Measurements from ENCODE around the gene GCHFR.

The GCHFR gene

GRCh38 chr15:40763801-40764628 lies at the start of gene GCHFR:
TSS of gene GCHFR (plus strand) at chr15:40764068. CDS start at chr15:40764181, 113 bp downstream.
- DNase-seq (ENCODE audit: low spot score in 2 of 2) = peak; percentile 59 to 84
- no peaks in the 10 kb centered on the region for H3K9me3 Mint-ChIP-seq
- H3K4me3 Mint-ChIP-seq = peak within 1 kb of the TSS; percentile 84
- peaks cover 40% of the 10 kb centered on the region for H3K4me1 Mint-ChIP-seq
- H3K27ac Mint-ChIP-seq = peak within 1 kb of the TSS; percentile 56
- peaks cover 44% of the 10 kb centered on the region for H3K36me3 Mint-ChIP-seq
- peak; percentile 73 for ATAC-seq

- DNase-seq (ENCODE audit: low spot score in 2 of 2) (no peak), ATAC-seq (no peak)
- Mint-ChIP-seq H3K36me3 (peaks cover 88% of the 10 kb centered on the region), H3K27ac (no peak overlapping the region), H3K4me1 (no peaks in the 10 kb centered on the region), H3K9me3 (no peaks in the 10 kb centered on the region), H3K4me3 (no peak overlapping the region)
Observed at GRCh38 chr15:40714144-40714543, 49.7 kb upstream of the GCHFR start.

GRCh38 chr15:40716165-40716564 lies 47.7 kb upstream of the GCHFR start:
- Mint-ChIP-seq H3K9me3 (no peaks in the 10 kb centered on the region), H3K36me3 (peaks cover 88% of the 10 kb centered on the region), H3K4me1 (no peaks in the 10 kb centered on the region), H3K27ac (no peak overlapping the region), H3K4me3 (no peak overlapping the region)
- DNase-seq (ENCODE audit: low spot score in 2 of 2) (no peak), ATAC-seq (no peak)

GRCh38 chr15:40721701-40722100 lies 42.2 kb upstream of the GCHFR start:
- ATAC-seq = no peak
- Mint-ChIP-seq H3K4me3 (no peak overlapping the region), H3K9me3 (no peaks in the 10 kb centered on the region), H3K27ac (no peak overlapping the region), H3K36me3 (peaks cover 64% of the 10 kb centered on the region), H3K4me1 (peaks cover 8% of the 10 kb centered on the region)
- no peak for DNase-seq (ENCODE audit: low spot score in 2 of 2)

GRCh38 chr15:40722354-40722753 lies 41.5 kb upstream of the GCHFR start:
- no peaks in the 10 kb centered on the region for H3K9me3 Mint-ChIP-seq
- DNase-seq (ENCODE audit: low spot score in 2 of 2) (no peak), ATAC-seq (no peak)
- no peak overlapping the region for H3K27ac Mint-ChIP-seq
- no peak overlapping the region for H3K4me3 Mint-ChIP-seq
- peaks cover 8% of the 10 kb centered on the region for H3K4me1 Mint-ChIP-seq
- peaks cover 63% of the 10 kb centered on the region for H3K36me3 Mint-ChIP-seq

- ATAC-seq = peak; percentile 58
- no peaks in the 10 kb centered on the region for H3K9me3 Mint-ChIP-seq
- H3K27ac Mint-ChIP-seq = no peak overlapping the region
- H3K36me3 Mint-ChIP-seq = peaks cover 61% of the 10 kb centered on the region
- no peak overlapping the region for H3K4me3 Mint-ChIP-seq
- peaks cover 8% of the 10 kb centered on the region for H3K4me1 Mint-ChIP-seq
- DNase-seq (ENCODE audit: low spot score in 2 of 2) = no peak
Observed at GRCh38 chr15:40722934-40723333, 40.9 kb upstream of the GCHFR start.

GRCh38 chr15:40723919-40724318 lies 39.9 kb upstream of the GCHFR start:
- H3K4me3 Mint-ChIP-seq = no peak overlapping the region
- DNase-seq (ENCODE audit: low spot score in 2 of 2) = no peak
- H3K27ac Mint-ChIP-seq = no peak overlapping the region
- H3K36me3 Mint-ChIP-seq = peaks cover 59% of the 10 kb centered on the region
- H3K4me1 Mint-ChIP-seq = peaks cover 8% of the 10 kb centered on the region
- H3K9me3 Mint-ChIP-seq = no peaks in the 10 kb centered on the region
- no peak for ATAC-seq

- Mint-ChIP-seq H3K27ac (no peak overlapping the region), H3K36me3 (peaks cover 93% of the 10 kb centered on the region), H3K4me3 (no peak overlapping the region), H3K9me3 (no peaks in the 10 kb centered on the region), H3K4me1 (no peaks in the 10 kb centered on the region)
- DNase-seq (ENCODE audit: low spot score in 2 of 2) = no peak
- ATAC-seq = no peak
Observed at GRCh38 chr15:40731034-40731433, 32.8 kb upstream of the GCHFR start.

GRCh38 chr15:40736575-40736974 lies 27.3 kb upstream of the GCHFR start:
- H3K4me3 Mint-ChIP-seq = no peak overlapping the region
- ATAC-seq = no peak
- no peaks in the 10 kb centered on the region for H3K9me3 Mint-ChIP-seq
- peaks cover 98% of the 10 kb centered on the region for H3K36me3 Mint-ChIP-seq
- no peak overlapping the region for H3K27ac Mint-ChIP-seq
- no peaks in the 10 kb centered on the region for H3K4me1 Mint-ChIP-seq
- no peak for DNase-seq (ENCODE audit: low spot score in 2 of 2)

- peaks cover 98% of the 10 kb centered on the region for H3K36me3 Mint-ChIP-seq
- no peak overlapping the region for H3K4me3 Mint-ChIP-seq
Observed at GRCh38 chr15:40737048-40737447, 26.8 kb upstream of the GCHFR start.

GRCh38 chr15:40739047-40739446 lies 24.8 kb upstream of the GCHFR start:
- peaks cover 93% of the 10 kb centered on the region for H3K36me3 Mint-ChIP-seq
- peak overlapping the region; percentile 52 for H3K27ac Mint-ChIP-seq
- ATAC-seq (no peak), DNase-seq (ENCODE audit: low spot score in 2 of 2) (no peak)
- no peak overlapping the region for H3K4me3 Mint-ChIP-seq
- H3K9me3 Mint-ChIP-seq = no peaks in the 10 kb centered on the region
- H3K4me1 Mint-ChIP-seq = peaks cover 15% of the 10 kb centered on the region

More at GRCh38 chr15:40737048-40737447, 26.8 kb upstream of the GCHFR start:
- no peak overlapping the region for H3K27ac Mint-ChIP-seq
- ATAC-seq (no peak), DNase-seq (ENCODE audit: low spot score in 2 of 2) (no peak)
- no peaks in the 10 kb centered on the region for H3K9me3 Mint-ChIP-seq
- H3K4me1 Mint-ChIP-seq = no peaks in the 10 kb centered on the region

- Mint-ChIP-seq H3K4me1 (peaks cover 23% of the 10 kb centered on the region), H3K4me3 (no peak overlapping the region), H3K9me3 (no peaks in the 10 kb centered on the region), H3K27ac (peak overlapping the region; percentile 52), H3K36me3 (peaks cover 87% of the 10 kb centered on the region)
- no peak for DNase-seq (ENCODE audit: low spot score in 2 of 2)
- ATAC-seq = no peak
Observed at GRCh38 chr15:40739854-40740253, 24.0 kb upstream of the GCHFR start.

- Mint-ChIP-seq H3K36me3 (peaks cover 64% of the 10 kb centered on the region), H3K9me3 (no peaks in the 10 kb centered on the region), H3K4me3 (peak overlapping the region; percentile 57), H3K4me1 (peaks cover 33% of the 10 kb centered on the region), H3K27ac (peak overlapping the region; percentile 93)
- DNase-seq (ENCODE audit: low spot score in 2 of 2) (no peak), ATAC-seq (peak; percentile 49)
Observed at GRCh38 chr15:40743485-40743901, 20.4 kb upstream of the GCHFR start.

GRCh38 chr15:40743921-40744814 lies 19.7 kb upstream of the GCHFR start:
- Mint-ChIP-seq H3K4me1 (peaks cover 33% of the 10 kb centered on the region), H3K27ac (peak overlapping the region; percentile 93), H3K9me3 (no peaks in the 10 kb centered on the region), H3K36me3 (peaks cover 59% of the 10 kb centered on the region), H3K4me3 (peak overlapping the region; percentile 57)
- DNase-seq (ENCODE audit: low spot score in 2 of 2) = peak; percentile 56 to 85
- ATAC-seq = peak; percentile 99

- H3K4me1 Mint-ChIP-seq = peaks cover 33% of the 10 kb centered on the region
- ATAC-seq = no peak
- no peaks in the 10 kb centered on the region for H3K9me3 Mint-ChIP-seq
- DNase-seq (ENCODE audit: low spot score in 2 of 2) = no peak
- H3K4me3 Mint-ChIP-seq = no peak overlapping the region
- peak overlapping the region; percentile 24 for H3K27ac Mint-ChIP-seq
- peaks cover 59% of the 10 kb centered on the region for H3K36me3 Mint-ChIP-seq
Observed at GRCh38 chr15:40744815-40745152, 19.1 kb upstream of the GCHFR start.
